ENCODE data around the gene MDM2. TPM values are rescaled to one million over a fixed set of nuclear protein-coding genes. Genes with fewer than 3 reads are reported as not detected.

The MDM2 gene
- polyA plus RNA-seq, 3 donors = 16.2 to 39.9 (median 27.6) TPM

DNA sequence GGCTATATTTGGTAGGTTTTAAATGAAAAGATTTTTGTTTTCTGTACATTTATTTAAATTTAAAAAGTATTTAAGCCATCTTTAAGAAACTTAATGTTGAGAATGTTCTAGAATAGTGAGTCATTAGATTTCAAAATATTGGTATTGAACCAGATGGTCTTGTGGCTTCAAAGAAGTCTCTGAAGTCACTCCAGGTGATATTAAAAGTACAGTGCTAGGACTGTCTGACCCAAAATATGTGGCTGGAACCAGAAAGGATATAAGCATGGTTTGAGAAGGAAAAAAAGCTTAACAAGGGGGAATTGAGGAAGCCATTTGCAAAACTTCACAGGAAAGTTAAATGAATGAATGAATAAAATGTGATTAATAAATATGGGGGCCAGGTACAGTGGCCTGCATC is 28.7 kb upstream of the MDM2 start:
- Mint-ChIP-seq H3K4me3 (no peak overlapping the region), H3K9me3 (peaks cover 0 to 2% (median 0%) of the 10 kb centered on the region in 7 donors), H3K27ac (no peak overlapping the region), H3K4me1 (peaks cover 10% of the 10 kb centered on the region), H3K27me3 (ENCODE audit: low read depth in 3 of 3) (peaks cover 0 to 2% (median 1%) of the 10 kb centered on the region in 3 donors), H3K36me3 (peaks cover 0 to 2% of the 10 kb centered on the region in 2 donors)
- no peak overlapping the region for H3K9ac ChIP-seq (ENCODE audit: insufficient read depth, low read length, poor library complexity, severe bottlenecking)
- H3K79me2 ChIP-seq (ENCODE audit: insufficient read depth, low read length) = no peaks in the 10 kb centered on the region
- DNase-seq = no peak
- intact Hi-C loops (cut with micrococcal nuclease) = loop anchor here in 1 of 2 donors (10.0 kb wide), 1 partner anchor 46 kb away; no protein-coding TSS in a partner anchor
- no peaks in the 10 kb centered on the region for H4K20me1 ChIP-seq (ENCODE audit: insufficient read depth, low read length)
- TF ChIP-seq, protein P1, sequence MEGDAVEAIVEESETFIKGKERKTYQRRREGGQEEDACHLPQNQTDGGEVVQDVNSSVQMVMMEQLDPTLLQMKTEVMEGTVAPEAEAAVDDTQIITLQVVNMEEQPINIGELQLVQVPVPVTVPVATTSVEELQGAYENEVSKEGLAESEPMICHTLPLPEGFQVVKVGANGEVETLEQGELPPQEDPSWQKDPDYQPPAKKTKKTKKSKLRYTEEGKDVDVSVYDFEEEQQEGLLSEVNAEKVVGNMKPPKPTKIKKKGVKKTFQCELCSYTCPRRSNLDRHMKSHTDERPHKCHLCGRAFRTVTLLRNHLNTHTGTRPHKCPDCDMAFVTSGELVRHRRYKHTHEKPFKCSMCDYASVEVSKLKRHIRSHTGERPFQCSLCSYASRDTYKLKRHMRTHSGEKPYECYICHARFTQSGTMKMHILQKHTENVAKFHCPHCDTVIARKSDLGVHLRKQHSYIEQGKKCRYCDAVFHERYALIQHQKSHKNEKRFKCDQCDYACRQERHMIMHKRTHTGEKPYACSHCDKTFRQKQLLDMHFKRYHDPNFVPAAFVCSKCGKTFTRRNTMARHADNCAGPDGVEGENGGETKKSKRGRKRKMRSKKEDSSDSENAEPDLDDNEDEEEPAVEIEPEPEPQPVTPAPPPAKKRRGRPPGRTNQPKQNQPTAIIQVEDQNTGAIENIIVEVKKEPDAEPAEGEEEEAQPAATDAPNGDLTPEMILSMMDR (IDR thresholded peaks at IDR 0.05) = no peak
- no peak overlapping the region for H2AFZ ChIP-seq (ENCODE audit: insufficient read depth, low read depth, low read length, poor library complexity, severe bottlenecking)
- no peaks in the 10 kb centered on the region for H3K9me3 ChIP-seq (replicated peaks in 1 of 2; ENCODE audit: control insufficient read depth in 1 of 2, insufficient read depth in 1 of 2, low read length in 2 of 2)
- no peaks in the 10 kb centered on the region for H3K27me3 ChIP-seq (ENCODE audit: control insufficient read depth in 2 of 2, insufficient read depth in 2 of 2, low read length in 2 of 2)
- H3K4me2 ChIP-seq (replicated peaks; ENCODE audit: extremely low read depth, low read length, poor library complexity, severe bottlenecking) = no peak overlapping the region
- H3K27ac ChIP-seq (ENCODE audit: low read depth in 1 of 2, low read length in 2 of 2) = no peak overlapping the region
- H3K4me3 ChIP-seq (replicated peaks in 1 of 3; ENCODE audit: low read depth in 2 of 3, low read length in 3 of 3) = no peak overlapping the region
- no peaks in the 10 kb centered on the region for H3K36me3 ChIP-seq (replicated peaks in 1 of 2; ENCODE audit: control insufficient read depth in 1 of 2, insufficient read depth in 2 of 2, low read length in 2 of 2)
- H3K4me1 ChIP-seq (ENCODE audit: control insufficient read depth in 1 of 2, insufficient read depth in 2 of 2, low read length in 2 of 2) = peaks cover 10 to 11% of the 10 kb centered on the region in 2 donors

DNA sequence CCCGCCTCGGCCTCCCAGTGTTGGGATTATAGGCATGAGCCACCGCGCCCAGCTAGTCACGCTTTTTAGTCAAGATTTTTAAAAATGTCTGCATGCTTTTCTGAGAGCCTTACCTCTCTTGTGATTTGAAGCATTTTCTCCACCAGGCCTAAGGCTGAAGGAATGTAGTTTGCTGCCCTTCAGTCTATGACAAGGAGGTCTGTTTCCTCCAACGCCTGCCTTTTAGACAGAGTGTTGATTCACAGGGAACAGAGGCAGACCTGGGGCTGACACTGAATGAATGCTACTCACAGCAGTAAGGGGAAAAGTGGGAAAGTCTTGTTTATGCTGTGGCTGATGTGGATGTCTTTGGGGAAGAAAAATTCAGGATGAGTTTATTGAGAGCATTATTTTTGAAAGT is 27.2 kb upstream of the MDM2 start:
- Histone ChIP-seq H3K9me3 (replicated peaks in 1 of 2; ENCODE audit: control insufficient read depth in 1 of 2, insufficient read depth in 1 of 2, low read length in 2 of 2) (no peaks in the 10 kb centered on the region), H3K79me2 (ENCODE audit: insufficient read depth, low read length) (no peaks in the 10 kb centered on the region), H4K20me1 (ENCODE audit: insufficient read depth, low read length) (no peaks in the 10 kb centered on the region), H3K4me2 (replicated peaks; ENCODE audit: extremely low read depth, low read length, poor library complexity, severe bottlenecking) (no peak overlapping the region), H3K4me1 (ENCODE audit: control insufficient read depth in 1 of 2, insufficient read depth in 2 of 2, low read length in 2 of 2) (peaks cover 25% of the 10 kb centered on the region in 2 donors), H3K9ac (ENCODE audit: insufficient read depth, low read length, poor library complexity, severe bottlenecking) (no peak overlapping the region), H3K27ac (ENCODE audit: low read depth in 1 of 2, low read length in 2 of 2) (no peak overlapping the region), H3K36me3 (replicated peaks in 1 of 2; ENCODE audit: control insufficient read depth in 1 of 2, insufficient read depth in 2 of 2, low read length in 2 of 2) (no peaks in the 10 kb centered on the region), H3K27me3 (ENCODE audit: control insufficient read depth in 2 of 2, insufficient read depth in 2 of 2, low read length in 2 of 2) (no peaks in the 10 kb centered on the region), H3K4me3 (replicated peaks in 1 of 3; ENCODE audit: low read depth in 2 of 3, low read length in 3 of 3) (no peak overlapping the region), H2AFZ (ENCODE audit: insufficient read depth, low read depth, low read length, poor library complexity, severe bottlenecking) (no peak overlapping the region)
- intact Hi-C loops (cut with micrococcal nuclease) = loop anchor here in 1 of 2 donors (5.0 kb wide), 1 partner anchor 33 kb away; the partner anchor contains the start of gene SLC35E3
- Mint-ChIP-seq H3K4me3 (no peak overlapping the region), H3K27ac (peak overlapping the region in 1 of 7 donors; percentile 16), H3K36me3 (peaks cover 0 to 2% of the 10 kb centered on the region in 2 donors), H3K27me3 (ENCODE audit: low read depth in 3 of 3) (peaks cover 0 to 2% (median 1%) of the 10 kb centered on the region in 3 donors), H3K4me1 (peaks cover 23% of the 10 kb centered on the region), H3K9me3 (peaks cover 0 to 2% (median 0%) of the 10 kb centered on the region in 7 donors)
- no peak for DNase-seq
- TF ChIP-seq, protein P1 (IDR thresholded peaks at IDR 0.05) = no peak
- WGBS (ENCODE audit: insufficient coverage) = 95% methylated on average over 5 of the region's 6 CpGs
